Measurements from ENCODE around the gene CABYR. TPM values are rescaled to one million over a fixed set of nuclear protein-coding genes. Genes with fewer than 3 reads are reported as not detected.

CABYR gene
- total RNA-seq, 1 experiment from 2014 or later = 3.3 TPM

DNA sequence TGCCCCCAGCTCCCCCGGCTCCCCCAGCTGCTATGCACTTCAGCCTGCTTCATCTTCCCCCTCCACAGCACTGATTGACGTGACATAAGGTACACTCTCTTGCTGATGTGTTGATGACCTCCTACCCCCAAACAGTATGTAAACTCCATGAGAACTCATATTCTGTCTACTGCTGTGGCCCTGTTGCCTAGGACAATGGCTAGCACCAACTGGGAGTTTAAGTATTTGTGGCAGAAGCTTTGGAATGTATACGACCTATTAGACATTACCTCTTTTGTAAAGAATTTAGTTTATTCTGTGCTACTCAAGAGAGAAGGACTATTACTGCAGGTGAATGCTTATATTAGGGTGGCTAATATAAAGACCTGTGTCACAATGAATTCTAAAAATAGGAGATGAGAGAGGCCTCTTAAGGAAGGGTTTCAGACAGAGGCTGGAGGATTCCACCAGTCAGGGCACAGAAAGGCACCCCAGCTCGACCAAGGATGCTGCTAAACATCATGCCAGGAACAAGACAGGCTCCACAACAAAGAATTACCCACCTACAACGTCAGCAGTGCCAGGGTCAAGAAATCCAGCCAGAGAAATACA is 60.6 kb downstream of the CABYR start:
- BruUV-seq (replicated peaks) = no TSS peak
- no peaks in the 10 kb centered on the region for H3K27me3 ChIP-seq (replicated peaks; ENCODE audit: control insufficient read depth, insufficient read depth, low read length)
- ChIA-PET CTCF (no interaction called here), POLR2A (no interaction called here)
- H3K4me1 Mint-ChIP-seq (ENCODE audit: low read depth, unreplicated experiment) = no peaks in the 10 kb centered on the region
- H3K36me3 Mint-ChIP-seq (ENCODE audit: insufficient read depth, unreplicated experiment) = no peaks in the 10 kb centered on the region
- no peaks in the 10 kb centered on the region for H3K9me3 ChIP-seq
- no peak for DNase-seq
- H3K4me3 ChIP-seq (ENCODE audit: low read depth, low read length) = no peak overlapping the region
- no peaks in the 10 kb centered on the region for H3K4me1 ChIP-seq
- intact Hi-C loops (cut with micrococcal nuclease; ENCODE audit: unreplicated experiment) = no loop called here
- no peaks in the 10 kb centered on the region for H3K27me3 Mint-ChIP-seq (ENCODE audit: insufficient read depth, unreplicated experiment)
- no peak overlapping the region for H3K4me3 Mint-ChIP-seq (ENCODE audit: unreplicated experiment)
- TF ChIP-seq, protein P1, sequence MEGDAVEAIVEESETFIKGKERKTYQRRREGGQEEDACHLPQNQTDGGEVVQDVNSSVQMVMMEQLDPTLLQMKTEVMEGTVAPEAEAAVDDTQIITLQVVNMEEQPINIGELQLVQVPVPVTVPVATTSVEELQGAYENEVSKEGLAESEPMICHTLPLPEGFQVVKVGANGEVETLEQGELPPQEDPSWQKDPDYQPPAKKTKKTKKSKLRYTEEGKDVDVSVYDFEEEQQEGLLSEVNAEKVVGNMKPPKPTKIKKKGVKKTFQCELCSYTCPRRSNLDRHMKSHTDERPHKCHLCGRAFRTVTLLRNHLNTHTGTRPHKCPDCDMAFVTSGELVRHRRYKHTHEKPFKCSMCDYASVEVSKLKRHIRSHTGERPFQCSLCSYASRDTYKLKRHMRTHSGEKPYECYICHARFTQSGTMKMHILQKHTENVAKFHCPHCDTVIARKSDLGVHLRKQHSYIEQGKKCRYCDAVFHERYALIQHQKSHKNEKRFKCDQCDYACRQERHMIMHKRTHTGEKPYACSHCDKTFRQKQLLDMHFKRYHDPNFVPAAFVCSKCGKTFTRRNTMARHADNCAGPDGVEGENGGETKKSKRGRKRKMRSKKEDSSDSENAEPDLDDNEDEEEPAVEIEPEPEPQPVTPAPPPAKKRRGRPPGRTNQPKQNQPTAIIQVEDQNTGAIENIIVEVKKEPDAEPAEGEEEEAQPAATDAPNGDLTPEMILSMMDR (IDR thresholded peaks at IDR 0.05; ENCODE audit: insufficient read depth in 1 of 2, low read depth in 1 of 2, low read length in 1 of 2, severe bottlenecking in 1 of 2, unreplicated experiment in 1 of 2) = no peak
- H3K9me3 Mint-ChIP-seq (ENCODE audit: unreplicated experiment) = no peaks in the 10 kb centered on the region
- H3K27ac Mint-ChIP-seq (ENCODE audit: unreplicated experiment) = no peak overlapping the region
- H3K36me3 ChIP-seq (ENCODE audit: control insufficient read depth, insufficient read depth, low read length) = no peaks in the 10 kb centered on the region

DNA sequence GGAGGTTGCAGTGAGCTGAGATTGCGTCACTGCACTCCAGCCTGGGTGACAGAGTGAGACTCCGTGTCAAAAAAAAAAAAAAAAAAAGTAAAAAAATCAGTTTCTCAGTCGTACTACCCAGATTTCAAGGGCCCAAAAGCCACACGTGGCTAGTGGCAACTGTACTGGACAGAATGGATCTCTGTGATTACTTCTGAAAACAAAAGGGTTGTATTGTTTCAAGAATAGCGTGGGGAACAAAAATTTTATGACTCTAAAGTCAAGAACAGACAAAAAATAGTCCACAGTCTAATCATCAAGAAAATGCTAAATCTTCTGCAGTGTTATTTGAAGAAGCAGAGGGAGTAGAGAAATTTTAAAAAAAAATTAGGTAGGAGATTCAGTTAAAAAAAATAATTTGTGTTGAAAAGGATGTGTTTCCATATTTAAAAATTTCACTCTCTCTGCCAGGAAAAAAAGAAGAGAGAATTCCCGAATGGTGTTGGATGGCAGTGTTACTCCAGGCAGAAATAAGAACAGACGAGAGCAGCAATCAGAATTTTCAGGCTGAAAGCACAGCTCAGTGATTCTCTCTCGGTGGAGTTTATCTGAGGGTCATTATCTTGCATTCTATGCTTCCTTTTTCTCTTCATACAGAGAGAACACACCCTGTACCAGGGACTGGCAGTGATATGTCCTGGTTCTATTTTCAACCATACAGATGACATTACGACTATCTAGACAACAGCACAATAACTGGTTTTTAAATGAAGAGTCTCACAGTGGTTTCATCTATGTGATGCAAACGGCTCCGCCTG is 61.8 kb downstream of the CABYR start:
- H3K4me3 Mint-ChIP-seq (ENCODE audit: unreplicated experiment) = no peak overlapping the region
- no peaks in the 10 kb centered on the region for H3K27me3 Mint-ChIP-seq (ENCODE audit: insufficient read depth, unreplicated experiment)
- H3K4me1 Mint-ChIP-seq (ENCODE audit: low read depth, unreplicated experiment) = no peaks in the 10 kb centered on the region
- H3K4me1 ChIP-seq = no peaks in the 10 kb centered on the region
- H3K36me3 ChIP-seq (ENCODE audit: control insufficient read depth, insufficient read depth, low read length) = no peaks in the 10 kb centered on the region
- intact Hi-C loops (cut with micrococcal nuclease; ENCODE audit: unreplicated experiment) = no loop called here
- H3K27ac Mint-ChIP-seq (ENCODE audit: unreplicated experiment) = no peak overlapping the region
- no peak for DNase-seq
- no peaks in the 10 kb centered on the region for H3K9me3 Mint-ChIP-seq (ENCODE audit: unreplicated experiment)
- no TSS peak for BruUV-seq (replicated peaks)
- ChIA-PET POLR2A (no interaction called here), CTCF (no interaction called here)
- no peak overlapping the region for H3K4me3 ChIP-seq (ENCODE audit: low read depth, low read length)
- H3K9me3 ChIP-seq = no peaks in the 10 kb centered on the region
- TF ChIP-seq, protein P1 (IDR thresholded peaks at IDR 0.05; ENCODE audit: insufficient read depth in 1 of 2, low read depth in 1 of 2, low read length in 1 of 2, severe bottlenecking in 1 of 2, unreplicated experiment in 1 of 2) = no peak
- H3K27me3 ChIP-seq (replicated peaks; ENCODE audit: control insufficient read depth, insufficient read depth, low read length) = no peaks in the 10 kb centered on the region
- no peaks in the 10 kb centered on the region for H3K36me3 Mint-ChIP-seq (ENCODE audit: insufficient read depth, unreplicated experiment)

DNA sequence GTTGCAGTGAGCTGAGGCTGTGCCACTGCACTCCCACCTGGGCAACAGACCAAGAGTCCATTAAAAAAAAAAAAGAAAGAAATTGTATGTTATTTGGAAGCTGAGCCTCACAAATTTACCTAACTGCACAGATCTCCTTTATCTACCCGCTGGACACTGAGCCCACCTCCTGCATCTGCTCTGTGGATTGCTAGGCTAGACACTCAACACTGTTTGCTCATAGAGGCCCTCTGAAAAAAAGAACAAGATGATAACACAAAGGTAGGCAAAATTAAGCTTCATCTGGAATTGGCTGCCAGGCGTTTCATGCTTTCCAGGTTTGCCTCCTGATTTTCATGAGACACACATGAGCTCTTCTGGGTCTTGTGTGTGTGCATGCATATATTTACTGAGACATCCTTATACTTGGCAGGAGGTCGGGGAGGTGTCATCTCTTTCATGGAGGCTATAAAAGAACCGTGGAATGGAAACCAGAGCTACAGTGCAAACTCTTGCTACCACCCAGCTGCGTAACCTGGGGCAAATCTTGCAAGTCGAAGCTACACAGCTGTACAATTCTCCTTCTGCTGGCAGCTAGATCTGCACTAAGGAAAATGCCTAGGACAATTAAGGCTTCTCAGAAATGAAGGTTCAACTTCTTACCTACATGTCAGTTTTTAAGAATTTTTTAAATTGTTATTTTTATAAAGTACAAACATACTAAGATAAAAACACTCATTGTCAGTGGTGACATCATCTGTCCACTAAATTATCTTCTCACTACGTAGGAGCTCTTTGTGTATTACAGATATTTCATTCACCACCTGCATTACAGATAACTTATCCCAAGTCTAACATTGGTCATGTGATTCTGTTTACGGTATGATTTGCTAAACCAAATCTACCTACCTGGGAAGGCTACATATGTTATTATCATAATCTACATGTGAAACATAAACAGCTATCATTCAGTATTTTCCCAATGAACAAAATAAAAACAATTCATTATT is 63.1 kb downstream of the CABYR start:
- Mint-ChIP-seq H3K4me3 (ENCODE audit: unreplicated experiment) (no peak overlapping the region), H3K27me3 (ENCODE audit: insufficient read depth, unreplicated experiment) (no peaks in the 10 kb centered on the region), H3K9me3 (ENCODE audit: unreplicated experiment) (no peaks in the 10 kb centered on the region), H3K4me1 (ENCODE audit: low read depth, unreplicated experiment) (no peaks in the 10 kb centered on the region), H3K36me3 (ENCODE audit: insufficient read depth, unreplicated experiment) (no peaks in the 10 kb centered on the region), H3K27ac (ENCODE audit: unreplicated experiment) (no peak overlapping the region)
- ChIA-PET POLR2A (no interaction called here), CTCF (interaction anchor here (1.0 kb wide), 1 partner anchor 25 kb away, joined by 4 read pairs; no protein-coding TSS in a partner anchor)
- Histone ChIP-seq H3K4me1 (no peaks in the 10 kb centered on the region), H3K4me3 (ENCODE audit: low read depth, low read length) (no peak overlapping the region), H3K27me3 (replicated peaks; ENCODE audit: control insufficient read depth, insufficient read depth, low read length) (no peaks in the 10 kb centered on the region), H3K36me3 (ENCODE audit: control insufficient read depth, insufficient read depth, low read length) (no peaks in the 10 kb centered on the region), H3K9me3 (no peaks in the 10 kb centered on the region)
- TF ChIP-seq, protein P1 (IDR thresholded peaks at IDR 0.05; ENCODE audit: insufficient read depth in 1 of 2, low read depth in 1 of 2, low read length in 1 of 2, severe bottlenecking in 1 of 2, unreplicated experiment in 1 of 2) = no peak
- intact Hi-C loops (cut with micrococcal nuclease; ENCODE audit: unreplicated experiment) = no loop called here
- DNase-seq = no peak
- no TSS peak for BruUV-seq (replicated peaks)
